Mesenchymal stem cell (in vitro differentiated cells and primary cell): Measurements from ENCODE around the gene ARL8B.

ENCODE experiments used
- DNase-seq: peaks from one replicate; pipeline ENCODE4 v3.0.0-alpha.2; 2013
- H2AFZ ChIP-seq: one replicate; pipeline ENCODE4 v1.6.1; 2013; ENCODE audit warnings: low read depth, mild to moderate bottlenecking, control low read depth, inconsistent platforms, low read length, moderate library complexity
- H2AK5ac ChIP-seq: 2 replicates; pipeline ENCODE4 v1.6.1; 2013; ENCODE audit warnings: low read length, moderate library complexity, mild to moderate bottlenecking, inconsistent platforms; ENCODE audit not compliant: severe bottlenecking
- H2BK120ac ChIP-seq: one replicate; pipeline ENCODE4 v1.6.1; 2013; ENCODE audit warnings: low read depth, mild to moderate bottlenecking, inconsistent platforms, low read length, moderate library complexity
- H2BK12ac ChIP-seq, 2 experiments: one replicate each; pipeline ENCODE4 v1.6.1; 2013; ENCODE audit warnings: inconsistent platforms in 2 of 2, low read length in 2 of 2, mild to moderate bottlenecking in 2 of 2, moderate library complexity in 2 of 2, control low read depth in 1 of 2
- H2BK15ac ChIP-seq: one replicate; pipeline ENCODE4 v1.6.1; 2013; ENCODE audit warnings: mild to moderate bottlenecking, low read depth, inconsistent platforms; ENCODE audit not compliant: poor library complexity, severe bottlenecking
- H2BK5ac ChIP-seq: 2 replicates; pipeline ENCODE4 v1.6.1; 2013; ENCODE audit warnings: low read depth, mild to moderate bottlenecking, low read length, control low read depth, inconsistent platforms; ENCODE audit not compliant: poor library complexity, severe bottlenecking
- H3K14ac ChIP-seq, 2 experiments: one replicate each; pipeline ENCODE4 v1.6.1; 2013; ENCODE audit warnings: inconsistent platforms in 2 of 2, low read length in 2 of 2, control low read depth in 1 of 2, mild to moderate bottlenecking in 1 of 2, moderate library complexity in 1 of 2
- H3K18ac ChIP-seq, 2 experiments: one replicate each; pipeline ENCODE4 v1.6.1; 2013; ENCODE audit warnings: inconsistent platforms in 2 of 2, low read length in 2 of 2, control low read depth in 1 of 2, low read depth in 1 of 2, mild to moderate bottlenecking in 1 of 2
- H3K23ac ChIP-seq, 2 experiments: one replicate each; pipeline ENCODE4 v1.6.1; 2013; ENCODE audit warnings: inconsistent platforms in 2 of 2, low read length in 2 of 2, mild to moderate bottlenecking in 2 of 2, moderate library complexity in 2 of 2, control low read depth in 1 of 2
- H3K27ac ChIP-seq: 2 replicates; pipeline ENCODE4 v1.5.1; 2013; ENCODE audit warnings: mild to moderate bottlenecking, moderate library complexity, low read length, control low read depth, inconsistent platforms; ENCODE audit not compliant: poor library complexity, severe bottlenecking
- H3K27me3 ChIP-seq, 2 experiments: 2 replicates each; pipeline versions ENCODE4 v1.6.1 to v1.7.0; 2013; ENCODE audit warnings: low read length in 2 of 2, mild to moderate bottlenecking in 2 of 2, moderate library complexity in 2 of 2, control low read depth in 1 of 2, inconsistent platforms in 1 of 2; ENCODE audit not compliant: control insufficient read depth in 1 of 2, insufficient read depth in 1 of 2
- H3K36me3 ChIP-seq, 2 experiments: 2 replicates each; pipeline versions ENCODE4 v1.6.1 to v1.7.0; 2013; ENCODE audit warnings: low read length in 2 of 2, control low read depth in 1 of 2, inconsistent platforms in 1 of 2, low read depth in 1 of 2, mild to moderate bottlenecking in 1 of 2; ENCODE audit not compliant: insufficient read depth in 2 of 2, control insufficient read depth in 1 of 2
- H3K4ac ChIP-seq, 2 experiments: one replicate each; pipeline ENCODE4 v1.6.1; 2013; ENCODE audit warnings: inconsistent platforms in 2 of 2, low read length in 2 of 2, mild to moderate bottlenecking in 2 of 2, moderate library complexity in 2 of 2, control low read depth in 1 of 2, low read depth in 1 of 2
- H3K4me1 ChIP-seq: 2 replicates; pipeline ENCODE4 v1.6.1; 2013; ENCODE audit warnings: low read depth, low read length, control low read depth; ENCODE audit not compliant: control insufficient read depth, insufficient read depth
- H3K4me2 ChIP-seq: 2 replicates; pipeline ENCODE4 v1.6.1; 2013; ENCODE audit warnings: low read length, mild to moderate bottlenecking, inconsistent platforms; ENCODE audit not compliant: poor library complexity, severe bottlenecking
- H3K4me3 ChIP-seq, 2 experiments: 2 replicates each; pipeline versions ENCODE4 v1.5.1 to v1.7.0; 2013; ENCODE audit warnings: low read length in 2 of 2, mild to moderate bottlenecking in 2 of 2, control low read depth in 1 of 2, low read depth in 1 of 2; ENCODE audit not compliant: insufficient read depth in 1 of 2
- H3K79me1 ChIP-seq: replicated peaks from 2 replicates; pipeline ENCODE4 v1.6.1; 2013; ENCODE audit warnings: mild to moderate bottlenecking, control low read depth, low read length, inconsistent platforms; ENCODE audit not compliant: poor library complexity, severe bottlenecking
- H3K9ac ChIP-seq: 2 replicates; pipeline ENCODE4 v1.7.0; 2013; ENCODE audit warnings: mild to moderate bottlenecking, low read length, moderate library complexity
- H3K9me3 ChIP-seq: 2 replicates; pipeline ENCODE4 v1.7.0; 2013; ENCODE audit warnings: mild to moderate bottlenecking, low read length; ENCODE audit not compliant: control insufficient read depth
- H4K8ac ChIP-seq: one replicate; pipeline ENCODE4 v1.6.1; 2013; ENCODE audit warnings: inconsistent platforms, mild to moderate bottlenecking, low read length, moderate library complexity
- H4K91ac ChIP-seq: one replicate; pipeline ENCODE4 v1.6.1; 2013; ENCODE audit warnings: mild to moderate bottlenecking, low read length, inconsistent platforms
- WGBS: methylation state at CpG from one replicate; pipeline ENCODE4 v1.1.7; 2013; ENCODE audit warnings: mixed read lengths; 5-methylcytosine and 5-hydroxymethylcytosine counted together

Gene ARL8B

DNA sequence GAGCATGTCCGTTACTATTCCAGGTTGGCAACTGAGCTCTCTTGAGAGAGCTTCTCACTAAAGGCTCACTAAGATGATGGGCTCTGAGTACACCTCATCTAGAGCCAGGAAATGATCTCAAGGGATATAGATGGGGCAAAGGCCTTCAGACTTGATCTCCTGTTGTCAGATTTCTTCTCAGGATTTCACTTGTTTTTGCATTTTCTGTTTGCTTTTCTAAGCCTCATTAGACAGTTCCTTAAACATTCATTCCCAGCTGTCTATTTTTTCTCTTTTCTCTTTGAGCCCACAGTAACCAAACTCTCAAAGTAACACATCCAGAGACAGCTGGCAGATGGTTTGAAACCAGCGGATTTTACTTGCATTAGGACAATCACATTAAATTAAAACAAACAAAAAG lies 28.4 kb upstream of the ARL8B start:
- H3K4me3 ChIP-seq = no peak overlapping the region
- no peak overlapping the region for H4K8ac ChIP-seq
- H3K9me3 ChIP-seq = no peaks in the 10 kb centered on the region
- H3K14ac ChIP-seq = no peak overlapping the region
- no peak overlapping the region for H2AK5ac ChIP-seq
- no peak for DNase-seq
- 89% methylated on average over 2 of the region's 2 CpGs for WGBS
- H2BK12ac ChIP-seq = no peak overlapping the region
- no peak overlapping the region for H4K91ac ChIP-seq
- peaks cover 4% of the 10 kb centered on the region for H3K4me1 ChIP-seq
- H3K4me2 ChIP-seq = no peak overlapping the region
- H2BK15ac ChIP-seq = no peak overlapping the region
- no peaks in the 10 kb centered on the region for H3K79me1 ChIP-seq
- no peak overlapping the region for H2BK5ac ChIP-seq
- H3K4ac ChIP-seq = no peak overlapping the region
- no peak overlapping the region for H3K27ac ChIP-seq
- H3K18ac ChIP-seq = no peak overlapping the region
- H2BK120ac ChIP-seq = no peak overlapping the region
- H3K36me3 ChIP-seq = no peaks in the 10 kb centered on the region
- no peak overlapping the region for H3K9ac ChIP-seq
- no peak overlapping the region for H3K23ac ChIP-seq
- peaks cover 11 to 15% of the 10 kb centered on the region in 2 experiments for H3K27me3 ChIP-seq
- no peak overlapping the region for H2AFZ ChIP-seq

DNA sequence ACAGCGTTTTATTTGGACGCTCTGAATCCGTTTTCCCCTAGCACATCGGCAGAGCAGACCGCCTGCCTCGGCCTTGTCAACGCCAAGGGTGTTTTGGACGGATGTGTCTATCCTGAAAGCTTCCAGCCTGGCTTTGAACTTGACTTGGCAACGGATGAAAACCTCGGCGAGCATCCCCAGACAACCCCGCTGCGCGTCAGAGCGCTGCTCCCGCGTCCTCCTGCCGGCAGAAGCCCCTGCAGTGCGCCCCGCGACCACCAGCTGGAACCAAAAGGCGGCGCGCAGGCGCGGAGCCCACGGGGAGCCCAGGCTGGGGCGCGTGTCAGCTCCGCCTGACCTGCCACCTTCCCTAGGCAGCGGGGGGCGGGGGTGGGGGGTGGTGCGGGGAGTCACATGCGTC lies 26.2 kb upstream of the ARL8B start:
- no peak overlapping the region for H3K18ac ChIP-seq
- peak overlapping the region; percentile 41 to 67 for H3K4me3 ChIP-seq
- H3K9ac ChIP-seq = peak overlapping the region; percentile 71
- no peak overlapping the region for H4K91ac ChIP-seq
- no peak overlapping the region for H2BK120ac ChIP-seq
- no peak overlapping the region for H4K8ac ChIP-seq
- peak overlapping the region; percentile 42 for H2AFZ ChIP-seq
- no peaks in the 10 kb centered on the region for H3K79me1 ChIP-seq
- H3K27me3 ChIP-seq = peaks cover 8 to 17% of the 10 kb centered on the region in 2 experiments
- H3K27ac ChIP-seq = no peak overlapping the region
- peak overlapping the region; percentile 89 for H3K4me2 ChIP-seq
- H3K23ac ChIP-seq = no peak overlapping the region
- no peak overlapping the region for H2BK15ac ChIP-seq
- H3K14ac ChIP-seq = no peak overlapping the region
- H2BK5ac ChIP-seq = no peak overlapping the region
- no peak overlapping the region for H2BK12ac ChIP-seq
- no peak overlapping the region for H2AK5ac ChIP-seq
- WGBS = 3% methylated on average over 19 of the region's 34 CpGs
- DNase-seq = peak; percentile 6
- H3K9me3 ChIP-seq = no peaks in the 10 kb centered on the region
- H3K4me1 ChIP-seq = peaks cover 4% of the 10 kb centered on the region
- no peaks in the 10 kb centered on the region for H3K36me3 ChIP-seq
- no peak overlapping the region for H3K4ac ChIP-seq

DNA sequence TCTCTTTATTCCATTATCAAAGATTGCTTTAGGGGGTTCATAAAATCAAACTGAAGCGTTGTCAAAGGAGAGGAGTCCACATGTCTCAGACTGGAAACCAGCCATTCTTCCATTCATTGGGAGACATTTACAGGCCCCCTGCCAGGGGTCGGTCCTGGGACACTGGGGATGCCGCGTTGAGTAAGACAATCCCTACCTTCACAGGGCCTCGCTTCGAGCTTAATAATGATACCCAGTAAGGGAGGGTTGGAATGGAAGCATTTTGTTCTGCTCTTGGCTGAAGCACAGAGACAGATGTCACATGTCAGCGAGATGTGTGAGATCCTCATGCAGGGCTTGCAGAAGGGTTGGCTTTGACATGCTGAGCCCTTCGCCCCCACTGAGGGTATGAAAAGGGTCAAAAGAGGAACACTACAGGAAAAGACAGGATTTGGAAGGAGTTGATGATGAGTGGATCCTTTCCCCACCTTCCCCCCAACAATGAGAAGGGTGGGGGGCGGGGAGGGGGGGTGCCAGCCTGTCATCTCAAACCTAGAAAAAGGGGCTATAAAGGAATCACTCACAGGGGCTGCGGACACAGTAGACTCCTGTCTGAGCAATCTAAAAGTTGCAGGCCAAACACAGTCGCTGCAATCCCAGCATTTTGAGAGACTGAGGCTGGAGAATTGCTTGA lies 25.6 kb upstream of the ARL8B start:
- Histone ChIP-seq H3K14ac (no peak overlapping the region), H3K4ac (no peak overlapping the region), H4K91ac (no peak overlapping the region), H3K4me2 (peak overlapping the region; percentile 13), H4K8ac (no peak overlapping the region), H3K18ac (no peak overlapping the region), H3K4me3 (no peak overlapping the region), H3K4me1 (peaks cover 4% of the 10 kb centered on the region), H3K79me1 (no peaks in the 10 kb centered on the region), H3K36me3 (no peaks in the 10 kb centered on the region), H2BK12ac (no peak overlapping the region), H2AK5ac (no peak overlapping the region), H2BK5ac (no peak overlapping the region), H2BK120ac (no peak overlapping the region), H3K23ac (no peak overlapping the region), H3K9ac (no peak overlapping the region), H2BK15ac (no peak overlapping the region), H2AFZ (no peak overlapping the region), H3K27me3 (peaks cover 6 to 17% of the 10 kb centered on the region in 2 experiments), H3K27ac (no peak overlapping the region), H3K9me3 (no peaks in the 10 kb centered on the region)
- no peak for DNase-seq
- 68% methylated on average over 10 of the region's 11 CpGs for WGBS

DNA sequence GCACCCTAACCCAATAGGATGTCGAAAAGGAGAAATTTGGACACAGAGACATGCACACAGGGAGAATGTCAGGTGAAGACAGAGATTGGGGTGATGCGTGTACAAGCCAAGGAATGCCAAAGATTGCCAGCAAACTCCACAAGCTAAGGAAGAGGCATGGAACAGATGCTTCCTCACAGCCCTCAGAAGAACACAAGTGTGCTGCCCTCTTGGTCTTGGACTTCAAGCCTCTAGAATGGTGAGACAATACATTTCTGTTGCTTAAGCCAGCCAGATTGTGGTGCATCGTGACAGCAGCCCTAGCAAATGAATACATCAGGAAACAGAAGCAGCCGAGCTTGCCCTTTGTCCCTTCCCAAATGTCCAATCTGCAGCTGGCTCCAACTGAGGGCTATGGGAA lies 23.7 kb upstream of the ARL8B start:
- H3K9me3 ChIP-seq = no peaks in the 10 kb centered on the region
- peaks cover 4% of the 10 kb centered on the region for H3K4me1 ChIP-seq
- H3K14ac ChIP-seq = no peak overlapping the region
- no peak overlapping the region for H3K9ac ChIP-seq
- no peaks in the 10 kb centered on the region for H3K79me1 ChIP-seq
- H3K4me3 ChIP-seq = no peak overlapping the region
- no peak overlapping the region for H3K4ac ChIP-seq
- H3K27ac ChIP-seq = no peak overlapping the region
- H2BK12ac ChIP-seq = no peak overlapping the region
- no peak overlapping the region for H2AK5ac ChIP-seq
- H4K91ac ChIP-seq = no peak overlapping the region
- H3K23ac ChIP-seq = no peak overlapping the region
- H2BK120ac ChIP-seq = no peak overlapping the region
- no peak for DNase-seq
- H4K8ac ChIP-seq = no peak overlapping the region
- H3K18ac ChIP-seq = no peak overlapping the region
- no peak overlapping the region for H2BK15ac ChIP-seq
- H3K27me3 ChIP-seq = peaks cover 3 to 17% of the 10 kb centered on the region in 2 experiments
- H2AFZ ChIP-seq = no peak overlapping the region
- H3K4me2 ChIP-seq = no peak overlapping the region
- no peaks in the 10 kb centered on the region for H3K36me3 ChIP-seq
- 83% methylated on average over 4 of the region's 4 CpGs for WGBS
- H2BK5ac ChIP-seq = no peak overlapping the region
